ENCODE data around the gene FAM174B.
"Not testable (repeated sequence)": the region's sequence is repeated elsewhere in the genome, so short reads cannot be mapped to it uniquely, and the experiment has no call there.

FAM174B gene

DNA sequence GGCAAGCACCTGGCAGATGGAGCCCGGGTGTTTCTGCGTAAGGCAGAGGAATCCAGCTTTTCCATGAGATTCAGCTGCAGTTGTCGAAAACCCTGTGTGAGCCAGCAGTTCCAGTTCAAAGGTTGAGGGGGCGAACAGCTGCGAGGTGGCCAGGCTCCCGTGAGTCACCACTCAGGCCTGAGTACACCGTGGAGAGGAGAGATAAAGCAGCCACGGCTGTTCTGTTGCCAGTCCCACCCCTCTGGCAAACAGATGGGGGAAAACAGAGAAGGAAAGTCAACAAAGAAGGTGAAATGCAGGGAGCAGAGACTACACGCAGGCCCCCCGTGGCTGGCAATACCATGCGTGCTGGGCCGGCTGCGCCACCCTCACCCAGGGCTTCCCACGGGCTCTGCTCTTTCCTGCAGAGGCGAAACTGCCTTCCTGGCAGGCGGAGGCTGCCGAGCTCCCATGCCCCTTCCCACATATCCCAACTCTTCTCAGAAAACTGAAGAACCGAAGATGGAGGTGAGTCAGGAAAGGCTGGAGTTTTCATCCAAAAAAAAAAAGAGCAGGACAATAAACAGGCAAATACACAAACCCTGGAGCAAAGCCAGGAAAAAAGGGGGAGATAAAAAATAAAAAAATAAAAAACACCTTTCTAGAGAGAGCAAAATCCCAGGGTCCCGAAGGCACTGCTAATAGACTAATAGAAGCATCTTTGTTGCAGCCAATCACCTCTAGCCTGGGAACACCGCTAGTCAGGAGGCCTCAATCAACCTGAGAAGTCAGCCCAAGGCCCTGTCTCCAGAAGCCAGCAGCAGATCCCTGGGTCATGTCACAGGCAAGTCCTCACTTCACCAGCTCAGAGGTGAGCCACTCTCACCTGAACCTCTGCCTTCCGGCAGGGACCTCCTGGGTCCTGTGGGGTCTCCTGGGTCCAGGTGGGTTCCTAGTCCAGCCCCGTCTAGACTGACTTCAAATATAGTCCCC, 37.7 kb downstream of the FAM174B start:
- DNase-seq (ENCODE audit: low read depth in 2 of 2) = no peak

DNA sequence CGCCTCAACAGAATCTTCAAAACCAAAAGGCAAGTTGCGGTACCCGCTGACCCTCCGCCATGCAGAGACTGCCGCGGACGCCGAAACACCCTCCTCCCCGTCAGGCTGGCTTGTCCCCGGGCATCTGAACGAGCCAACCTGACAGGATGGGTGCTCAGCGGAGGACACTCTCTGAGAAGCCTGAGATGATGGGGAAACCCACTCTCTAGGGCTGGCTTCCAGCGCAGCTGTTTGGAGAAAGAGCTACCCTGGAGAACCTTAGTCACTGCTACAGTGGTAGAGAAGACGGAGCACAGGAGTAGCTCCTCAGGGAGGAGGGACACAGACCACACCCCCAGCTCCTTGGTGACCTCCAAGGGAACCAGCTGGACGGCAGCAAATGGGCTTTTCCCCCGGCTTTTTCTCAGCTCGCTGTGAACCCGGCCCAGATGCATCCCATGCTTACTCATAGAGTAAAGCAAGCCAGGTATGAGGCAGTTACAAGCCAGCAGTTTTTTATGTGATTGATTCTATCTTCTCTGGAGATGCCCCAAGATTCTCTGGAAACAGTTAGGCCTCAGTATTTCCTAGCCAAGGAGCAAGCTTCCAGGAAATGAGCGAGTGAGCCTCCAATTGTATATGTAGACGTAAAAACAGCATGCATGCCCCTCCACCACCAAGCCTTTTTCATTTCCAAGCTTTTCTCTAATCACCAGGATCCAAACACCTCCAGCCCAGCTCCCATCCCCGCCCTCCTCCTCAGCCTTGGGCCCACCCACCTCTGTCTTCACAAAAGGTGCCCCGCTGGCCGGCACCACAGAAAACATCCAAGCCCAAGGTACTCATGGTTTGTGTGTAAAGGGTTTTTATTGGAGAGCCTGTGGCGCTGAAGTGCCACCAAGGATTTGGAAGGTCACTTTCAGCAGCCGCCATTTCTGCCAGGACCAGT, 38.7 kb downstream of the FAM174B start:
- DNase-seq (ENCODE audit: low read depth in 2 of 2) = no peak

DNA sequence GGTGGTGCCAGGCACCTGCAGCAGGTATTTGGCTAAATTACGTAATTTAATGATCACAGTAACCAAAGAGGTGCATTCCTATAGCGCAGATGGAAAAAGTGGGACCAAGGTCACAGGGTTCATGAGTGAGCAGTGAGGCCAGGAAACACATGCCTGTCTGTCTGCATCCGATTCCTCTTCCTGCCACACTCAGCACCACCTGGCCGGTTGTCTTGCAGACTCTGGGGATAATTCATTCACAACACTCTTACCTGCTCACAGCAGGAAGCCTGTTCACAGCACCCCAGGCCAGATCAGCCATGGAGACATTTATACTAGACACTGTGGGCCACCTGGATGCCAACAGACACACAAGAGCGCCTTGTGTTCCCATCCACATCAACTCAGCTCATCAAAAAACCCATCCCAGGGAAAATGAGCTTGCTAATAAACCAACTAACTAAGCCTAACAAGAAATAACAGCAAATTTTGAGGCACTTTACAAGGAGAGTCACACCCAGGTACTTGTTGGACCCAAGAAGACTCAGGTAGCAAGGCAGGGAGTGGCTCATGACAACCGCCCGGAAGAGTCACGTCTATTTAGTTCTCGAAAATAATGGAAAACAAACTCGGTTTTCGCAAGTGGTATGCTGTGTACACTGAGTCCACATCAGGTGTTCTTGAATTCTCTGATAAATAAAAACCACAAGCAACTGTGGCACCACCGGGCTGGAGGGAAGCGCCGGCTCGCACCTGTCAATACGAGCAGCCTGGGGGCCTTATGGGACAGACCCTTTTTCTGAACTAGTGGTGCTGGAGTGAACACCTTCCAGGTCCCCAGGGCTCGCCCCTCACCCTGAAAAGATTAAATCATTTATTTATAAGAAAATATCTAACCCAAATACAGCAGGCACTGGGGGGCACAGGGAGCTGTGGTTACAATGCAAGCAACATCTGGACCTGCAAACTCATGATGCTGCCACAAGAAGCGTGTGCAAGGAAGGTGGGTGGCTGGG, 40.5 kb downstream of the FAM174B start:
- DNase-seq (ENCODE audit: low read depth in 2 of 2) = no peak

DNA sequence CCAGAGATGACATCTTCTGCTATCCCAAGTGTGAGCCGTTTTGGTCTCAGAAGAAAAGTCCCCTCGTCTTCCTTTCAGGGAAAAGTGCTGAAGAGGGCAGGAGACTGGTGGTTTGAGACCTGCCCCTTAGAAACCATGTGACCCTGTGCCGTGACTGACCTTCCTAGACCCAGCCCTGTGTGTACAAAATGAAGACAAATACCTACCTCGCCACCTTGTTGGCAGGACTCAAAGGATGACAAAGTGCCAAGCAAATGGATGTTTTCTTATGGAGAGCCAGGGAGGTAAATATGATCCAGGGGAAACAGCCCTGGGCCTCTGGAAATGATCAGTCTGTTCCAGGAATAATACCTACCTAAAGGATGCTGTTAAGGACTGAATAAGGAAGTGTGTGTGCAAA, 41.3 kb downstream of the FAM174B start:
- no peak for DNase-seq (ENCODE audit: low read depth in 2 of 2)

DNA sequence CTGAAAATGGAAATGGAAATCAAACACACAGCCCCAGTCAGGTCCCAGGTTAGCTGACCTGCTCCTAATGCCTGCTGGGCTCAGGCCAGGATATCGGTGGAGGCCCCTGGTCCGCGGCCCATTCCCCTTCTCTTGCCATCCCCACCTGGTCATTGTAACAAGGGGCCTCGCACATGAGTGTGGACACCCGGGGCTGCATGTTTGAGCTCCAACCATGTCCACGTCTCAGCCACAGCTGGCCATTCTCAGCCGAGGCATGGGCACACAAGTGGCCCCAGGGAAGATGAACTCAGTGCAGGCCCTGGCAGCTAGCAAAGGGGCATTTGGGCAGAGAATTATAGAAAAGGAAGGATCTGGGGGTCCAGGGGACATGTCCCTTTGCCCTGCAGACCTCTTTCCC, 41.7 kb downstream of the FAM174B start:
- DNase-seq (ENCODE audit: low read depth in 2 of 2) = no peak

DNA sequence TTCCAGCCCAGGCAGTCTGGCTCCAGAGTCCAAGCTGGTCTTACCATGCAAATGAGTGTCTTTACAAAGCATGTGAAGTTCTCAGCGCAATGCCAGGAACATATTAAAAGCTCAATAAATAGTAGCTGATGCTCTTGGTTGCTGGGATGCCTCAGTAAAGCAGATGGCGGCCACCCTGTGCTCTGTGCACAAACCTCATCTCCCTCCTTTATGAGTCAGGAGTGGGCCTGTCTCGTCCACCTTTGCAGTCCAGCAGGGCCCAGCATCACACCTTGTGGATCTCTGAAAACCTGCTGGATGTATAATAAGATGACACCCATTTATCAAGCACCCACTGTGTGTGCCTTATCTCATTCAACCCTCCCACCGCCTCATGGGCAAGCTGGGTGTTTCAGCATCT, 42.7 kb downstream of the FAM174B start:
- DNase-seq (ENCODE audit: low read depth in 2 of 2) = no peak

DNA sequence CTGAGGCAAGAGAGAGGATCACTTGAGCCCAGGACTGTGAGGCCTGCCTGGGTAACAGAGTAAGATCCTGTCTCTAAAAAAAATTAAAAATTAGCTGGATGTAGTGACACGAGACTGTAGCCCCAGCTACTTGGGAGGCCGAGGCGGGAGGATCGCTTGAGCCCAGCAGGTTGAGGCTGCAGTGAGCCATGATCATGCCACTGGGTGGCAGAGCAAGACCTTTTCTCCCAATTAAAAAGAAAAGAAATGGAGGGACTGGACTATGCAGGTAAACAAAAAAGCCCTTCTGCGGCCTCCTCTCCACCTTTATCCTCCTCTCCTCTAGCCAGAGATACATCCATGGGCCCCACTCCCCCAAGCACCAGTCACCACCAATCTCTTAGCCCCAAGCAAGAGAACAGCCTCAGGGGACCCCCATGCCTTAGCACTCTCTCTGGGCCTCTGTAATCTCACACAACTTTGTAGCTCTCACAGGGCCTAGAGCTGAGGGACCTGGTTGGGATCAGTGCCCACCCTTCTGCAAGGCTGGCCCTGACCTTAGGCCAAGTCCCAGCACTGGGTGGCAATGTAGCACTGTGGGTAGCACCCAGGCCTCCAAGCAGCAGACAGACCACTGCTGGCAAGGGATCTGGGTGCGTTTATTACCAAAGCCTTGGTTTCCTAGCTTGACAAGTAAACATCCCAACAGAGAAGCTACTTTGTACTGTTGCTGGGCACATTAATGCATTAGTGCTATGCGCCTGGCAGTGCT, 43.4 kb downstream of the FAM174B start:
- DNase-seq (ENCODE audit: low read depth in 2 of 2) = no peak

DNA sequence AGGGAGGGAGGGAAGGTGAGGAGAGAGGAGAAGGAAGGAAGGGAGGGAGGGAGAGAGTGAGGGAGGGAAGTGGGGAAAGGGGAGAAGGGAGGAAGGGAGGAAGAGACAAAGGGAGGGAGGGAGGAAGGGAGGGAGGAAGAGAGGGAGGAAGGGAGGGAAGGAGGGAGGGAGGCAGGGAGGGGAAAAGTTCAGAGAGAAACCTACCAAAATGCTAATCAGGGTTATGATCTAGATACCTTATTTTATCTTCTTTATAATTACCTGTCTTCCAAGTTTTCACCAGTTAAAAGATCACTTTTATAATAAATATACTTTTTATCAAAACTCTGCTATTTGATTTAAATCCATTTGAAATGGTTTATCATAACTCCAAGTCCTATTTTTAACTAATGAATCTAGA, 44.4 kb downstream of the FAM174B start:
- no peak for DNase-seq (ENCODE audit: low read depth in 2 of 2)

DNA sequence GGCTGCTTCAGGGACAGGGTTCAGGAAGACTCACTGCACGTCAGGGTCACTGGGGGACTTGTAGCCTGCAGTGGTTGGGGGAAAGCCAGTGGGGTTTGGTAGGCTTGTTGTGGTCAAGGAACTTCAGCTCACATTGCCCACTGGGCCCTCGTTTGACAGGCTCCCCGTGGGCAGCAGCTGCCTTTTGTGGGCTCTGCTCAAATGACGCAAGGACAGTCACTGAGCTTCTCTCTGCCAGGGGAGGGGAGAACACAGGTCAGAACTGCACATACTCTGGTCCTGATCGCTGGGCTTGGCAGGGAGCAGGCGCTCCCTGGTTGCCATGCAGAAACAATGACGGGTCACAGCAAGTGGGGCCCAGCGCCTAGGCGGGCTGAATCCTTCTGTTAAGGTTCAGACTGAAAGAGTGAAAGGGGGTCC, 45.5 kb downstream of the FAM174B start:
- DNase-seq (ENCODE audit: low read depth in 2 of 2) = no peak

DNA sequence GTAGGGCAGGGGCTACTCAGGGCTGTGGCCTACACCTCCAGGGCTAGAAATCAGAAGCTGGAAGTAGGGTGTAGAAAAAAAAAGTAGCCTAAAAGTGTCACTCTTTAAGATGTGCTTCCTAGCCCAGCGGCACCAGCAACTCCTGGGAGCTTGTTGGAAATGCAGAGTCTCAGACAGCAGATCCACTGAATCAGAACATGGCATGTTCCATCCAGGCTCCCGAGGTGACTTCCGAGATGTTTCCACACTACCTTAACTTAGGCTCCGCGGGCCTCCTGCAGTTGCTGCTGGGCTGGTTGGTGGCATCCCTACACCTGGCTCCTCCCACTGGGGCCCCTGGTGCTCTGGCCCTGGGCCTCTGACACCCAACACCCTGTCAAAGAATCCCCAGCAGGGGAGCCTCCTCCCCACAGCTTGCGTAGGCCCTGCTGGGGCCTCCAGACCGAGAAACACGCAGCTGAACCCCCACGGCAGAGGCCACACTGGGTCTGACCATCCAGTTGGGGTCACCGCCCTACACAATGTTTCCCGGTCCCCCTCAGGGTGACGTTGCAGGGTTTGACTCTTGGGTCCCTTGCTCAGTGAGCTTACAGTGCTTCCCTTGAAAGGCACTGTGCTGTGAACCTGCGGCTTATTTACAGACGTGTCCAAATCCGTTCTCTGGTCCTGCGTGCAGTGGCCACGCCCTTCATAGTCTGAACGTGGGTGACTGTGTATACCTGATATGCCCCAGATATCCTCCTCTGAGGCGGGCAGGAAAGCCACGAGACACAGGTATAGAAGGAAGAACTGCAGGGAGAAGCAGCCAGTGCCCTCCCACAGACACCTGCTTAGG, 46.5 kb downstream of the FAM174B start:
- DNase-seq (ENCODE audit: low read depth in 2 of 2) = no peak

DNA sequence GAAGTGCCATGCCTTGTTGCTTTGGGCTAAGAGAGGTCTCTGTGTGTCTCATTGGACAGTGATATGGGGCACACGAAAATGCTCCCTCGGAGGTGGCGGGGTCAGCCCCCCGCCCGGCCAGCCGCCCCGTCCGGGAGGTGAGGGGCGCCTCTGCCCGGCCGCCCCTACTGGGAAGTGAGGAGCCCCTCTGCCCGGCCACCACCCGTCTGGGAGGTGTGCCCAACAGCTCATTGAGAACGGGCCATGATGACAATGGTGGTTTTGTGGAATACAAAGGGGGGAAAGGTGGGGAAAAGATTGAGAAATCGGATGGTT, 48.8 kb downstream of the FAM174B start:
- DNase-seq (ENCODE audit: low read depth in 2 of 2) = not testable (repeated sequence)

DNA sequence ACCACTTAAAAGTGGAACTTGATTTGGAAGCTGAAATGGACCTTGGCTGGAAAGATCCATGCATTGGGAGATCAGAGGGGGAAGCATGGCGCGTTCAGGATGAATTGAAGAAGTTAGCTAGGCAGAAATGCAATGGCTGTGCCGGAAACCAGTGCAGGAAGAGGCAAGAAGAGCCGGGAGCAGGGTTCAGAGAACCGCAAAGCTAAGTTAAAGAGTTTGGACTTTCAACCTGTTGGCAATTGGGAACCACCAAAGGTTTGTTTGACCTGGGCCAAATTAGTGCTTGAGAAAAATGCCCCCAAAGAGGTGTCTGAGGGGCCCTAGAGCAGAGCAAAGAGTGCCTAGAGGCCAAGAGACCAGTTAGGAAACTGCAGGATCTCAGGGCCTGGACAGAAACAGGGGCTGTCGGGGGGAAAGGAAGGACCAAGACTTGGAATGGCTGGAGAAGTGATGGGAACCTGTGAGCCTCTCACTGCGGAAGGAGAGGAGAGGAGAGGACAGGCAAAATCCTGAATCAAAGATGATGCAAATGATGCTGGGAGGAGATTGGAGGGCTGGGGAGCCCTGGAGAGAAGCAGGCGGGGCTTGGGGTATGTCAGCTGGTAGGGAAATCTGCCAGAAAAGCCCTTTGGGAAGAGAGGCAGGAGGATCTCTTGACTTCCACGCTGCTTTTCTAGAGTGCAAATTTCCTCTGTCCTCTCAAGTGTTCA, 49.3 kb downstream of the FAM174B start:
- DNase-seq (ENCODE audit: low read depth in 2 of 2) = no peak

DNA sequence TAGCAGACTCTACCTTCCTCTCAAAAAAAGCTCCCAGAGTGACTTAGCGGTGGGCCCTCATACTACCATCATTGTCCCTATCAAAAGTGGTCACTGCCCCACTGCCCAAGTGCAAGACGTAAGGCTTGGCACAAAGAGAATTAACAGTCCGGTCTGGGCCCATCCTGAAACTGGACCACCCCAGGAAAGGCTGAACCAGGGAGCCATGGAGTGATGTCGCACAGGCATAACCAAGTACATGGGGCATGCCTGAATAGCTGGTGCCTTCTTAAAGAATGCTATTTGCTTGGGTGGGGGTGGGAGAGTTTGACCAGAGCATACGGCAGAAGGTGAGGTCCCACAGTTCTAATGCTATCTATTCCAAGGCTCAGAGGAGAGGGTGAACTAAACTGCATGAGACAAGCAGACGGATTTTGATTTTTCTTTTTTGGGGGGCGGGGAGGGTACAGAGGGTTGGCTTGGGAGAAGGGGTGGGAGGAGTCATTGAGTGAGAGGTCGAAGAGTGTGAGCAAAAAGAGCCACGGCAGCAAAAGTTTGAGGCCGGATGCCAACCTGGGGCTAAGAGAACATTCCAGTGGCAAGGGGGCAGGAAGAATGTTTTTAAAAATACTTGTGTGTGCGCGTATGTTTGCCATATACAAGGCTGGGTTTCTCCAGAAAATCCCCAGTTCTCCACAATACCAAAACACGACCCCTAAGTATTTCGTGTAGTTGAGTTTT, 50.2 kb downstream of the FAM174B start:
- no peak for DNase-seq (ENCODE audit: low read depth in 2 of 2)

DNA sequence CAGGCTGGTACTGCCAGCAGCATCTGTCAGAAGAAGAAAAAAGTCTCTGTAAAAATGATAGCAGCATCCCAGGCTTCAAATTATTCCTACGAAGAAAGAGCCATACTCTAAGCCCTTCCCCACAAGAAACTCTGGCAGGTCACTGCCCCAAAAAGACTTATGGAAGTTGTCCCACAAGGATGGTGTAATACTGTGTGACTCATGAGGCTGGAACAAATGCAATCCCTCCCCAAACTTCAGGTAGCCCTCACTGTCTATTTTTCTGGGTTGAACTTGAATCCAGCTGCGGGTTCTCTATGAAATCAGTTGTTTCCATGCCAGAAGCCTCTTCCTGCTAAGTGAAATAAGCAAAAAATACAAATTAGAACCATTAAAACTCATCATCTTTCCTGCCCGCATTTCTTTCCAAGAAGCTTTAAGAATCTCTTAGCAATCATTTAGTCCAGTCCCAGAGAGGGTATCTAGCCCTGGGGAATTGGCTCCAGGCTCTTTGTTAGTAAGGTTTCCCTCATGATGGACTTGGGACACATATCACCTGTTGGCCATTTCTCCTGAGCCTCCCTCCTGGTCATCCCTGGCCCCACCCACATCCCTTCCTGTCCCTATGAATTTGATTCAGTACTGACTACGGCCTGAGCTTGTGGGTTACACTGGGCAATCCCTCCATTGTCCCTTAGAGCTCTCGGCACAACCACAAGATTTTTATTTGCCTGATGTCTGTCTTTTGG, 51.7 kb downstream of the FAM174B start:
- no peak for DNase-seq (ENCODE audit: low read depth in 2 of 2)

DNA sequence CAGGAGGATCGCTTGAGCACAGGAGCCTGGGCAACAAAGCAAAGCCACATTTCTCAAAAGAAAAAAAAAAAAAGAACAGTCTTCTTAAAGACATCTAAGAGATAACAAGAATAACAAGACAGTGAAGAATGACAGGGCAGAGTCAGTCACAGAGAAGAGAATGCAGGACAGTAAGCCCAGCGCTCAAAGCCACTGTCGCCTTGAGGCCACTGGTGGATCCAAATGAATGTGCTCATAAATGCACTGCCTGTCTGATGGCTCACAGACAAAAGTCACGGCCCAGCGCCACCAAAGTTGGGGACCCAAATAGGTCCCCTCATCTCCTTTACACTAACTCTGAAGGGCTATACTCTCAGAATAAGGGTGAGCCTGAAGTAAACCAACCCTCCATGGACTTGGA, 52.3 kb downstream of the FAM174B start:
- DNase-seq (ENCODE audit: low read depth in 2 of 2) = no peak

DNA sequence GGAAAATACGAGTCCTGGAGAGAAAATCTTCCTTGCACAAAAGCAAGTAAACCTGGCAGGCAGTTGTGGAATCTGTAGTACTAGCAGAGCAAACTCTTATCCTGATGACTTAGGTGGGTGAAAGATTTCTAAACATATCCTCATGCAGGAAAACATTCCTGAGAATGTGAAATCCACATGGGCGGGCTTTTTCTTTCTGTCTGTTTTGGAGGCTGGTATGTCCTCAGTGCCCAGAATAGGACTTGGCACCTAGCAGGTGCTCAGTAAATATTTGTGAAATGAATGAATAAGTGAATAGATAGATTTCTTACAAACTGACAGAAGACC, 53.3 kb downstream of the FAM174B start:
- DNase-seq (ENCODE audit: low read depth in 2 of 2) = no peak

DNA sequence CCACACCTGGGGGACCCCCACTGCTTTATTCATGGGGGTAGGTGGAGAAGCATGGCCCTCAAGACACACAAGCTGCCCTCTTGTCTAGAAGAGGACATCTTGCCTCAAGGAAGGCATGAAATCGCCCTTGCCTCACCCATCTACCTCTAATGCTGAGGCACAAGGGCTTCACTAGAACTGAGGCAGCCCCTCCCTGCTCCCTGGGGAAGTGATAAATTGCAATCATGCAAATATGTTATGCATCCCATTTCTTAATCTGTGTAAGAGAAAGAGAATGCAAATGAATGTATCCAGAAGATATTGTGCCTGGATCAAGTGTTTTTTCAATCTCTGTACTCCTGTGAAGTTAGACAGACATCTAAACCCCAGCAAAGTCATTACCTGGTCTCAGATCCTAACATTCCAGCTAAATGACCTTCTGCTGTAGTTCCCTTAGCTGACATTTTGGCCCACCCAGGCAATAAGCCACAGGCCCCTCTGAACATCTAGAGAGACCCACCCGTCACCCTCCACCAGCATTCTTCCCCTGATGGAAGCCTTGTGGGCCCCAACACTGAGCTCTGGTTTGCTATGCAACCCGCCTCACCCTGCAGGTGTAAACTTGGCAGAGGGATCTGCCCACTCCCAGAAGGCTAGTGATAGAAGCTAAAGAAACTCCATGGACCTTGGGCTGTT, 53.8 kb downstream of the FAM174B start:
- DNase-seq (ENCODE audit: low read depth in 2 of 2) = no peak
